Measurements from ENCODE around the gene OR10P1. TPM values are rescaled to one million over a fixed set of nuclear protein-coding genes. Genes with fewer than 3 reads are reported as not detected.

OR10P1 gene
- total RNA-seq, 1 donor from 2014 or later: not detected

GRCh38 chr12:55658212-55658611, 21.5 kb downstream of the OR10P1 start:
- H3K27me3 ChIP-seq: no peaks in the 10 kb centered on the region
- intact Hi-C loops (cut with DNase I): loop anchor here (10.0 kb wide), 1 partner anchor 137 kb away; no protein-coding TSS in a partner anchor
- no peaks in the 10 kb centered on the region for H3K36me3 ChIP-seq

GRCh38 chr12:55658635-55659391, 22.1 kb downstream of the OR10P1 start:
- no peak overlapping the region for H3K4me3 ChIP-seq
- no peaks in the 10 kb centered on the region for H3K27me3 ChIP-seq
- H3K4me1 ChIP-seq: no peaks in the 10 kb centered on the region
- DNase-seq (ENCODE audit: extremely low spot score in 2 of 2): no peak
- intact Hi-C loops (cut with DNase I): loop anchor here (10.0 kb wide), 1 partner anchor 136 kb away; no protein-coding TSS in a partner anchor
- no peaks in the 10 kb centered on the region for H3K36me3 ChIP-seq
- no peaks in the 10 kb centered on the region for H3K9me3 ChIP-seq
- H3K27ac ChIP-seq: no peak overlapping the region
- no peak for TF ChIP-seq POLR2AphosphoS5 (IDR thresholded peaks at IDR 0.05; ENCODE audit: insufficient read depth in 1 of 2, low read depth in 1 of 2)
- TF ChIP-seq POLR2A (IDR thresholded peaks at IDR 0.05): no peak

More at GRCh38 chr12:55658212-55658611, 21.5 kb downstream of the OR10P1 start:
- DNase-seq (ENCODE audit: extremely low spot score in 2 of 2): no peak
- no peak for TF ChIP-seq CTCF (IDR thresholded peaks at IDR 0.05)
- TF ChIP-seq POLR2AphosphoS5 (IDR thresholded peaks at IDR 0.05; ENCODE audit: insufficient read depth in 1 of 2, low read depth in 1 of 2): no peak
- TF ChIP-seq POLR2A (IDR thresholded peaks at IDR 0.05): no peak
- H3K27ac ChIP-seq: no peak overlapping the region
- H3K9me3 ChIP-seq: no peaks in the 10 kb centered on the region
- no peak overlapping the region for H3K4me3 ChIP-seq
- H3K4me1 ChIP-seq: no peaks in the 10 kb centered on the region

GRCh38 chr12:55659486-55660385, 23.0 kb downstream of the OR10P1 start:
- H3K4me3 ChIP-seq: no peak overlapping the region
- H3K4me1 ChIP-seq: no peaks in the 10 kb centered on the region
- H3K27ac ChIP-seq: no peak overlapping the region
- DNase-seq (ENCODE audit: extremely low spot score in 2 of 2): no peak
- H3K9me3 ChIP-seq: no peaks in the 10 kb centered on the region
- intact Hi-C loops (cut with DNase I): loop anchor here (10.0 kb wide), 1 partner anchor 135 kb away; no protein-coding TSS in a partner anchor
- TF ChIP-seq CTCF (IDR thresholded peaks at IDR 0.05) (no peak), POLR2A (IDR thresholded peaks at IDR 0.05) (no peak), POLR2AphosphoS5 (IDR thresholded peaks at IDR 0.05; ENCODE audit: insufficient read depth in 1 of 2, low read depth in 1 of 2) (no peak)
- H3K36me3 ChIP-seq: no peaks in the 10 kb centered on the region
- H3K27me3 ChIP-seq: no peaks in the 10 kb centered on the region

GRCh38 chr12:55663391-55663790, 26.7 kb downstream of the OR10P1 start:
- TF ChIP-seq POLR2A (IDR thresholded peaks at IDR 0.05) (no peak), CTCF (IDR thresholded peaks at IDR 0.05) (no peak), POLR2AphosphoS5 (IDR thresholded peaks at IDR 0.05; ENCODE audit: insufficient read depth in 1 of 2, low read depth in 1 of 2) (no peak)
- Histone ChIP-seq H3K27me3 (no peaks in the 10 kb centered on the region), H3K9me3 (no peaks in the 10 kb centered on the region), H3K36me3 (no peaks in the 10 kb centered on the region), H3K27ac (no peak overlapping the region), H3K4me3 (no peak overlapping the region), H3K4me1 (no peaks in the 10 kb centered on the region)
- intact Hi-C loops (cut with DNase I): no loop called here
- no peak for DNase-seq (ENCODE audit: extremely low spot score in 2 of 2)

GRCh38 chr12:55664826-55665225, 28.1 kb downstream of the OR10P1 start:
- TF ChIP-seq POLR2A (IDR thresholded peaks at IDR 0.05): no peak
- TF ChIP-seq CTCF (IDR thresholded peaks at IDR 0.05): no peak
- TF ChIP-seq POLR2AphosphoS5 (IDR thresholded peaks at IDR 0.05; ENCODE audit: insufficient read depth in 1 of 2, low read depth in 1 of 2): no peak
- Histone ChIP-seq H3K4me3 (no peak overlapping the region), H3K27ac (no peak overlapping the region), H3K4me1 (no peaks in the 10 kb centered on the region), H3K9me3 (no peaks in the 10 kb centered on the region), H3K36me3 (no peaks in the 10 kb centered on the region), H3K27me3 (no peaks in the 10 kb centered on the region)
- no peak for DNase-seq (ENCODE audit: extremely low spot score in 2 of 2)
- intact Hi-C loops (cut with DNase I): no loop called here

Data from vagina (tissue), 2 donors.